NB4 (cell line): Measurements from ENCODE around the gene ADGRB2.

Source experiments
- DNase-seq: peaks from one replicate; pipeline ENCODE4 v3.0.0; 2010; ENCODE audit warnings: low read depth
- H3K4me3 ChIP-seq: one replicate; pipeline ENCODE4 v1.5.1; 2011; ENCODE audit warnings: mild to moderate bottlenecking, low read depth, low read length, moderate library complexity
- CTCF ChIP-seq: IDR thresholded peaks from one replicate; pipeline ENCODE4 v1.5.1; 2012; ENCODE audit warnings: low read depth, low read length
- MYC ChIP-seq: IDR thresholded peaks from 2 replicates; pipeline ENCODE4 v1.6.1; 2011; ENCODE audit warnings: low read depth, low read length
- POLR2A ChIP-seq: IDR thresholded peaks from 2 replicates; pipeline ENCODE4 v1.6.1; 2011; ENCODE audit warnings: mild to moderate bottlenecking; ENCODE audit not compliant: insufficient read length; ENCODE audit errors: extremely low read depth
- TF ChIP-seq, protein P1 (sequence below): IDR thresholded peaks from 2 replicates; pipeline ENCODE4 v1.6.1; 2011; ENCODE audit warnings: low read depth, low read length

ADGRB2 gene

DNA sequence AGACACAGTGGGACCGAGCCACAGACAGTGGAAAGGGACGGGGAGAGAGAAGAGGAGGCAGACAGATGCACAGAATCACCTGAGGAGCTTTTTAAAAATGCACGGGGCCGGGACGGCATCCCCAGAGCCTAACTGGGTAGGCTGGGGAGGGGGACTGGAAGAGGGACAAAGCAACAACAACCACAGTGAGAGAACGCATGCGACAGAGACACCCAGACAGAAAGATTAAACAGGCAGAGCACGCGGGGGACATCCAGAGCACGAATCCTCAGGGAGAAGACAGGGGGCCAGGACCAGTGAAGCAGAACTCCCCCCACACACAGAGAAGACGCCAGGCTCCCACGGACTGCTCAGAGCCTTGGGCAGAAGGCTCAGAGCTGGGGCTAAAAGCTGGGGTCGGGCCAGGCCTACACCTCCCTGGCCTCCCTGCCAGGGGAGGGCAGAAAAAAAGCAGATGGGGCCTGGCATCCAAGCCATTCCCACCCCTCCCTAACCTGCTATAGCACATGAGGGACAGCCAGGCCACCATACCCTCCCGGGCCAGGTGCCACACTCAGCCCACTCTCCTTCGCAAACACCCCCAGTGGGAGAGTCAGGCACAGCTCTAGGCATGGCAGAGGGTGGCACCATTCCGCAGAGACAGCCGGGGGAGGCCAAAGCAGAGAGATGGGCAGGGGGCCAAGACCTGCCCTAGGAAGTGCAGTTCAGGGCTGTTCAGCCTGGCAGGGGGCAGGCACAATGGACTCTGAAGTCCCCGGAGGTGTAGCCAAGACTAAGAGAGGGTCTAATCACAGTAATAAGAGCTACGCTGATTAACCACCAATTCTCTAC lies 30.5 kb downstream of the ADGRB2 start:
- TF ChIP-seq POLR2A (no peak), MYC (no peak), CTCF (no peak)
- TF ChIP-seq, protein P1, sequence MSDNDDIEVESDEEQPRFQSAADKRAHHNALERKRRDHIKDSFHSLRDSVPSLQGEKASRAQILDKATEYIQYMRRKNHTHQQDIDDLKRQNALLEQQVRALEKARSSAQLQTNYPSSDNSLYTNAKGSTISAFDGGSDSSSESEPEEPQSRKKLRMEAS, result no peak
- DNase-seq, result no peak
- no peak overlapping the region for H3K4me3 ChIP-seq

DNA sequence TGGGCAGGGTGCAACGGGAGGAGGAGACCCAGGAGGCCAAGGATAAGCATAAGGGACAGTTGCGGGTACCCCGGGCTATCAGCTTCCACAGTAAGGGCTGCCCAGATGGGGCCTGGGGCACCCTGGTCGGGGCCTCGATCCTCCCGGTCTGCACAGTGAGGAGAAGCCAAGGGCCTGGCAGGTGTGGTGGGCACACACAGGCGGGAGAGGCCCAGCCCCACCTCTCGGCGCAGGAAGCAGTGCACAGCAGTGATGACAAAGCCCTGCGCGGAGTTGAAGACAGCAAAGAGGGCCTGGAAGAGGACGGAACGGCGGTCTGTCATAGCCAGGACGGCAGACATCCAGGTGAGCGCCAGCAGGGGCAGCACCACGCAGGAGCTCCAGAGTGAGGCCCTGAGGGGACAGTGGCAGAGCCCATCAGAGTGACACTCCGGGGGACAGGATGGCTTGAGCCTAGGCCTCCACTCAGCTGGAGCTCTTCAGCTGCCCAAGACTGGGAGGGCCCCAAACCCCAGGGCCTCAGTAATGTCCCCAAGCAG lies 31.3 kb downstream of the ADGRB2 start:
- TF ChIP-seq CTCF, result no peak
- no peak for TF ChIP-seq POLR2A
- TF ChIP-seq, protein P1, result no peak
- TF ChIP-seq MYC, result no peak
- no peak for DNase-seq
- no peak overlapping the region for H3K4me3 ChIP-seq

- H3K4me3 ChIP-seq, result no peak overlapping the region
- DNase-seq, result no peak
- TF ChIP-seq MYC (no peak), POLR2A (no peak), CTCF (no peak)
Measured at GRCh38 chr1:31732343-31732742, 31.8 kb downstream of the ADGRB2 start.

DNA sequence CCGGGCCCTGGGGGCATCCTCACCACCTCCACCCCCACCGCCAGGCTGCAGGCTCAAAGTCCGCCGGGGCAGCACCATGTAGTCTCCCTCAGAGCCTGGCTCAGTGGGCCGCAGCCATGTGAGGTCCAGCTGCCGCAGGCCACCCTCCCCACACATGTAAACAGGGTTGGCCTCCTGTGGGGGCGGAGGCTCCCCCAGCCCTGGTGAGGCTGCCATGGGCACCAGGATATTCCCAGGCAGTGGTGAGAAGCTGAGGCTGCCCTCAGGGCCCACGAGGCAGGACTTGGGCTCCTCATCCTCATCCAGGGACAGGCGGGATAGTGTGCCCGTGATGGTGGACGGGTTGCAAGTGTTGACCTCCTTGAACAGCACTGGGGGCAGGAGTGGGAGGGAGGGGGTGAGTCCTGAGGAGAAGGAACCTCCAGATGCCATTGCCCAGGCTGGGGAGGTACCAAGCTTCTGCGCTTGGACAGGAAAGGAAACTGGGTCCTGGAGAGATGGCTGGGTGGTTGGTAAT lies 33.0 kb downstream of the ADGRB2 start:
- no peak overlapping the region for H3K4me3 ChIP-seq
- no peak for DNase-seq
- TF ChIP-seq MYC (no peak), POLR2A (no peak), CTCF (no peak)
- TF ChIP-seq, protein P1, result no peak

- H3K4me3 ChIP-seq, result no peak overlapping the region
- TF ChIP-seq CTCF (no peak), POLR2A (no peak), MYC (no peak)
- TF ChIP-seq, protein P1, result no peak
- DNase-seq, result no peak
Measured at GRCh38 chr1:31730336-31731048, 33.6 kb downstream of the ADGRB2 start.
